Liver (tissue), 3 donors: Measurements from ENCODE around the gene TRIM15.

Source experiments
- ATF3 ChIP-seq: IDR thresholded peaks from 2 replicates; pipeline ENCODE4 v1.6.1; 2016; ENCODE audit warnings: antibody characterized with exemption
- EGR1 ChIP-seq, 2 donors: IDR thresholded peaks; 2 replicates each; pipeline ENCODE4 v1.6.1; 2016 to 2018; ENCODE audit warnings: antibody characterized with exemption in 2 of 2, low read depth in 2 of 2
- FOXA1 ChIP-seq: IDR thresholded peaks from 2 replicates; pipeline ENCODE4 v1.6.1; 2016; ENCODE audit warnings: antibody characterized with exemption
- GABPA ChIP-seq, 2 donors: IDR thresholded peaks in 1 of 2; conservative IDR thresholded peaks in 1 of 2; 2 replicates each; pipeline ENCODE4 v1.6.1; 2016; ENCODE audit warnings: antibody characterized with exemption in 2 of 2, mild to moderate bottlenecking in 1 of 2, moderate library complexity in 1 of 2
- JUND ChIP-seq, 2 donors: IDR thresholded peaks; 2 replicates each; pipeline ENCODE4 v1.6.1; 2016; ENCODE audit warnings: antibody characterized with exemption in 2 of 2
- MAX ChIP-seq: IDR thresholded peaks from 2 replicates; pipeline ENCODE4 v1.6.1; 2016; ENCODE audit warnings: antibody characterized with exemption
- NR2F2 ChIP-seq: IDR thresholded peaks from 2 replicates; pipeline ENCODE4 v1.6.1; 2016; ENCODE audit warnings: antibody characterized with exemption
- RAD21 ChIP-seq, 2 donors: IDR thresholded peaks; 2 replicates each; pipeline ENCODE4 v1.6.1; 2016; ENCODE audit warnings: antibody characterized with exemption in 2 of 2, mild to moderate bottlenecking in 2 of 2
- SP1 ChIP-seq: IDR thresholded peaks from 2 replicates; pipeline ENCODE4 v1.6.1; 2018; ENCODE audit warnings: antibody characterized with exemption, mild to moderate bottlenecking
- TAF1 ChIP-seq: conservative IDR thresholded peaks from 2 replicates; pipeline ENCODE4 v1.6.1; 2016; ENCODE audit warnings: antibody characterized with exemption, mild to moderate bottlenecking
- YY1 ChIP-seq: IDR thresholded peaks from 2 replicates; pipeline ENCODE4 v1.6.1; 2016; ENCODE audit warnings: antibody characterized with exemption, mild to moderate bottlenecking
- TF ChIP-seq, protein P1 (sequence below): fragments of 150-350 bp; IDR thresholded peaks from 2 replicates; pipeline ENCODE4 v1.5.1; 2017; ENCODE audit warnings: improper control_type of control experiment, low read depth, low read length; ENCODE audit not compliant: missing input control
- TF ChIP-seq, protein P2 (sequence below): IDR thresholded peaks from 2 replicates; pipeline ENCODE4 v1.6.1; 2016; ENCODE audit warnings: antibody characterized with exemption, mild to moderate bottlenecking
- donor health status: healthy.
- donor health status: healthy.

DNA sequence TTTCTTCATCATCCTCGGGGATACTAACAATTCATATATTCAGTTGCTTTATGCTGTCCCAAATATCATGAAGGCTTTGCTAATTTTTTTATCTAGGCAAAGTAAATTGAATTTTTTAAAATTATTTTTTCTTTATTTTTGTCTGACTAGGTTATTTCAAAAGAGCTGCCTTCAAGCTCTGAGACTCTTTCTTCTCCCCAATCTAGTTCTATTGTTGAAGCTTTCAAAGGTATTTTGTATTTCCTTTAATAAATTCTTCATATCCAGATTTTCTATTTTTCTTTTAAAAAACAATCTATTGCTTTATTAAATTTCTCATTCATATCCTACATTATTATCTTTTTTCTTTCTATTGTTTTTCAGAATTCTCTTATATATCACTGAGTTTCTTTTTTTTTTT lies 16.8 kb downstream of the TRIM15 start:
- TF ChIP-seq MAX (no peak), SP1 (no peak), JUND (IDR thresholded peaks at IDR 0.05) (no peak), GABPA (IDR thresholded peaks at IDR 0.05 in 1 of 2, conservative IDR thresholded peaks at IDR 0.05 in 1 of 2) (no peak), TAF1 (no peak), EGR1 (IDR thresholded peaks at IDR 0.05; ENCODE audit: low read depth in 2 of 2) (no peak), ATF3 (no peak), YY1 (no peak), RAD21 (IDR thresholded peaks at IDR 0.05) (no peak), FOXA1 (no peak), NR2F2 (no peak)
- TF ChIP-seq, protein P1, sequence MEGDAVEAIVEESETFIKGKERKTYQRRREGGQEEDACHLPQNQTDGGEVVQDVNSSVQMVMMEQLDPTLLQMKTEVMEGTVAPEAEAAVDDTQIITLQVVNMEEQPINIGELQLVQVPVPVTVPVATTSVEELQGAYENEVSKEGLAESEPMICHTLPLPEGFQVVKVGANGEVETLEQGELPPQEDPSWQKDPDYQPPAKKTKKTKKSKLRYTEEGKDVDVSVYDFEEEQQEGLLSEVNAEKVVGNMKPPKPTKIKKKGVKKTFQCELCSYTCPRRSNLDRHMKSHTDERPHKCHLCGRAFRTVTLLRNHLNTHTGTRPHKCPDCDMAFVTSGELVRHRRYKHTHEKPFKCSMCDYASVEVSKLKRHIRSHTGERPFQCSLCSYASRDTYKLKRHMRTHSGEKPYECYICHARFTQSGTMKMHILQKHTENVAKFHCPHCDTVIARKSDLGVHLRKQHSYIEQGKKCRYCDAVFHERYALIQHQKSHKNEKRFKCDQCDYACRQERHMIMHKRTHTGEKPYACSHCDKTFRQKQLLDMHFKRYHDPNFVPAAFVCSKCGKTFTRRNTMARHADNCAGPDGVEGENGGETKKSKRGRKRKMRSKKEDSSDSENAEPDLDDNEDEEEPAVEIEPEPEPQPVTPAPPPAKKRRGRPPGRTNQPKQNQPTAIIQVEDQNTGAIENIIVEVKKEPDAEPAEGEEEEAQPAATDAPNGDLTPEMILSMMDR: no peak
- TF ChIP-seq, protein P2, sequence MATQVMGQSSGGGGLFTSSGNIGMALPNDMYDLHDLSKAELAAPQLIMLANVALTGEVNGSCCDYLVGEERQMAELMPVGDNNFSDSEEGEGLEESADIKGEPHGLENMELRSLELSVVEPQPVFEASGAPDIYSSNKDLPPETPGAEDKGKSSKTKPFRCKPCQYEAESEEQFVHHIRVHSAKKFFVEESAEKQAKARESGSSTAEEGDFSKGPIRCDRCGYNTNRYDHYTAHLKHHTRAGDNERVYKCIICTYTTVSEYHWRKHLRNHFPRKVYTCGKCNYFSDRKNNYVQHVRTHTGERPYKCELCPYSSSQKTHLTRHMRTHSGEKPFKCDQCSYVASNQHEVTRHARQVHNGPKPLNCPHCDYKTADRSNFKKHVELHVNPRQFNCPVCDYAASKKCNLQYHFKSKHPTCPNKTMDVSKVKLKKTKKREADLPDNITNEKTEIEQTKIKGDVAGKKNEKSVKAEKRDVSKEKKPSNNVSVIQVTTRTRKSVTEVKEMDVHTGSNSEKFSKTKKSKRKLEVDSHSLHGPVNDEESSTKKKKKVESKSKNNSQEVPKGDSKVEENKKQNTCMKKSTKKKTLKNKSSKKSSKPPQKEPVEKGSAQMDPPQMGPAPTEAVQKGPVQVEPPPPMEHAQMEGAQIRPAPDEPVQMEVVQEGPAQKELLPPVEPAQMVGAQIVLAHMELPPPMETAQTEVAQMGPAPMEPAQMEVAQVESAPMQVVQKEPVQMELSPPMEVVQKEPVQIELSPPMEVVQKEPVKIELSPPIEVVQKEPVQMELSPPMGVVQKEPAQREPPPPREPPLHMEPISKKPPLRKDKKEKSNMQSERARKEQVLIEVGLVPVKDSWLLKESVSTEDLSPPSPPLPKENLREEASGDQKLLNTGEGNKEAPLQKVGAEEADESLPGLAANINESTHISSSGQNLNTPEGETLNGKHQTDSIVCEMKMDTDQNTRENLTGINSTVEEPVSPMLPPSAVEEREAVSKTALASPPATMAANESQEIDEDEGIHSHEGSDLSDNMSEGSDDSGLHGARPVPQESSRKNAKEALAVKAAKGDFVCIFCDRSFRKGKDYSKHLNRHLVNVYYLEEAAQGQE: no peak
